ENCODE data around the gene CD47. TPM values are rescaled to one million over a fixed set of nuclear protein-coding genes. Genes with fewer than 3 reads are reported as not detected.

Gene CD47
- total RNA-seq, 1 experiment from 2014 or later = 34.7 TPM

- no peaks in the 10 kb centered on the region for H3K4me1 ChIP-seq (ENCODE audit: insufficient read depth, low read length, poor library complexity, severe bottlenecking)
- POLR2A ChIA-PET (ENCODE audit: low non-redundant PET) = no interaction called here
- H3K9me3 ChIP-seq (ENCODE audit: low read depth, low read length, poor library complexity, severe bottlenecking) = no peaks in the 10 kb centered on the region
- CTCF ChIA-PET = no interaction called here
- no peaks in the 10 kb centered on the region for H3K27me3 ChIP-seq (replicated peaks; ENCODE audit: insufficient read depth, low read depth, low read length, poor library complexity)
- intact Hi-C loops (cut with micrococcal nuclease; ENCODE audit: unreplicated experiment) = no loop called here
- DNase-seq (ENCODE audit: low spot score) = no peak
- H3K27ac ChIP-seq (ENCODE audit: low read depth, low read length, poor library complexity, severe bottlenecking) = no peak overlapping the region
- no TSS peak for BruUV-seq (replicated peaks)
- H3K36me3 ChIP-seq (ENCODE audit: insufficient read depth, low read length, poor library complexity, severe bottlenecking) = no peaks in the 10 kb centered on the region
- no peak overlapping the region for H3K4me3 ChIP-seq (ENCODE audit: low read depth, low read length, poor library complexity, severe bottlenecking)
- no peak for TF ChIP-seq EZH2 (IDR thresholded peaks at IDR 0.05; ENCODE audit: borderline replicate concordance, low read depth, low read length, poor library complexity, severe bottlenecking)
- TF ChIP-seq CTCF (conservative IDR thresholded peaks at IDR 0.05; ENCODE audit: low read depth, low read length) = no peak
These were observed 16.9 kb downstream of the CD47 start for GRCh38 chr3:108073764-108074431.

- POLR2A ChIA-PET (ENCODE audit: low non-redundant PET) = no interaction called here
- H3K4me3 ChIP-seq (ENCODE audit: low read depth, low read length, poor library complexity, severe bottlenecking) = no peak overlapping the region
- H3K9me3 ChIP-seq (ENCODE audit: low read depth, low read length, poor library complexity, severe bottlenecking) = no peaks in the 10 kb centered on the region
- H3K36me3 ChIP-seq (ENCODE audit: insufficient read depth, low read length, poor library complexity, severe bottlenecking) = no peaks in the 10 kb centered on the region
- CTCF ChIA-PET = no interaction called here
- H3K27ac ChIP-seq (ENCODE audit: low read depth, low read length, poor library complexity, severe bottlenecking) = no peak overlapping the region
- H3K27me3 ChIP-seq (replicated peaks; ENCODE audit: insufficient read depth, low read depth, low read length, poor library complexity) = no peaks in the 10 kb centered on the region
- intact Hi-C loops (cut with micrococcal nuclease; ENCODE audit: unreplicated experiment) = no loop called here
- TF ChIP-seq CTCF (conservative IDR thresholded peaks at IDR 0.05; ENCODE audit: low read depth, low read length) (no peak), EZH2 (IDR thresholded peaks at IDR 0.05; ENCODE audit: borderline replicate concordance, low read depth, low read length, poor library complexity, severe bottlenecking) (no peak)
- no TSS peak for BruUV-seq (replicated peaks)
- no peak for DNase-seq (ENCODE audit: low spot score)
- H3K4me1 ChIP-seq (ENCODE audit: insufficient read depth, low read length, poor library complexity, severe bottlenecking) = no peaks in the 10 kb centered on the region
These were observed 19.5 kb downstream of the CD47 start for GRCh38 chr3:108071368-108071767.

GRCh38 chr3:108070356-108070755 is 20.5 kb downstream of the CD47 start:
- DNase-seq (ENCODE audit: low spot score) = no peak
- Histone ChIP-seq H3K4me3 (ENCODE audit: low read depth, low read length, poor library complexity, severe bottlenecking) (no peak overlapping the region), H3K4me1 (ENCODE audit: insufficient read depth, low read length, poor library complexity, severe bottlenecking) (no peaks in the 10 kb centered on the region), H3K27me3 (replicated peaks; ENCODE audit: insufficient read depth, low read depth, low read length, poor library complexity) (no peaks in the 10 kb centered on the region), H3K27ac (ENCODE audit: low read depth, low read length, poor library complexity, severe bottlenecking) (no peak overlapping the region), H3K36me3 (ENCODE audit: insufficient read depth, low read length, poor library complexity, severe bottlenecking) (no peaks in the 10 kb centered on the region), H3K9me3 (ENCODE audit: low read depth, low read length, poor library complexity, severe bottlenecking) (no peaks in the 10 kb centered on the region)
- intact Hi-C loops (cut with micrococcal nuclease; ENCODE audit: unreplicated experiment) = no loop called here
- no TSS peak for BruUV-seq (replicated peaks)
- CTCF ChIA-PET = no interaction called here
- TF ChIP-seq CTCF (conservative IDR thresholded peaks at IDR 0.05; ENCODE audit: low read depth, low read length) = no peak
- no peak for TF ChIP-seq EZH2 (IDR thresholded peaks at IDR 0.05; ENCODE audit: borderline replicate concordance, low read depth, low read length, poor library complexity, severe bottlenecking)
- POLR2A ChIA-PET (ENCODE audit: low non-redundant PET) = no interaction called here

All from A673 (cell line).